IMR-90 (cell line): ENCODE measurements around the gene MORC1. TPM values are rescaled to one million over a fixed set of nuclear protein-coding genes. Genes with fewer than 3 reads are reported as not detected.

Experiments
- ATAC-seq: fragments of 200-7000 bp; cut with Tn5 transposase; 2 replicates; pipeline ENCODE4 v1.9.1; 2020; ENCODE audit warnings: low read depth, mild to moderate bottlenecking, moderate library complexity
- BruUV-seq: library from RNA; stranded (reverse); fragments of 400-500 nt; replicated peaks from 2 replicates; lab custom pipeline; 2021; lab: Mats Ljungman, UMichigan
- CTCF ChIA-PET: fragments of 300-600 bp; formaldehyde crosslinking; extraction: SDS; loops from one replicate; lab custom pipeline; 2021; ENCODE audit warnings: antibody characterized with exemption; lab: Yijun Ruan, JAX
- POLR2A ChIA-PET: fragments of 300-600 bp; sonication (Branson Sonifier 250); formaldehyde crosslinking; loops from one replicate; lab custom pipeline; 2022; ENCODE audit warnings: antibody characterized with exemption; ENCODE audit not compliant: unreplicated experiment; lab: Charles Lee
- DNase-seq: peaks from one replicate; pipeline ENCODE4 v3.0.0; 2013
- H2AFZ ChIP-seq: replicated peaks from 2 replicates; pipeline ENCODE3; 2013; ENCODE audit warnings: low read length, mild to moderate bottlenecking; ENCODE audit not compliant: poor library complexity
- H2AK5ac ChIP-seq: 2 replicates; pipeline ENCODE4 v1.6.1; 2013; ENCODE audit warnings: low read depth, low read length, inconsistent platforms
- H2AK9ac ChIP-seq: replicated peaks from 2 replicates; pipeline ENCODE3; 2013; ENCODE audit warnings: mild to moderate bottlenecking, low read depth, low read length, moderate library complexity; ENCODE audit not compliant: poor library complexity
- H2BK120ac ChIP-seq: 2 replicates; pipeline ENCODE4 v1.6.1; 2013; ENCODE audit warnings: low read depth, low read length, inconsistent platforms
- H2BK15ac ChIP-seq: 3 replicates; pipeline ENCODE4 v1.6.1; 2013; ENCODE audit warnings: low read depth, low read length, inconsistent platforms
- H2BK20ac ChIP-seq: 2 replicates; pipeline ENCODE4 v1.6.1; 2013; ENCODE audit warnings: low read depth, mild to moderate bottlenecking, inconsistent platforms, low read length, moderate library complexity
- H2BK5ac ChIP-seq: 2 replicates; pipeline ENCODE4 v1.6.1; 2013; ENCODE audit warnings: mild to moderate bottlenecking, low read depth, low read length, inconsistent platforms; ENCODE audit not compliant: poor library complexity, severe bottlenecking
- H3K14ac ChIP-seq: replicated peaks from 2 replicates; pipeline ENCODE4 v1.6.1; 2013; ENCODE audit warnings: low read depth, low read length, inconsistent platforms
- H3K18ac ChIP-seq: 2 replicates; pipeline ENCODE4 v1.6.1; 2013; ENCODE audit warnings: low read depth, low read length, control low read depth
- H3K23ac ChIP-seq: 2 replicates; pipeline ENCODE4 v1.6.1; 2013; ENCODE audit warnings: low read depth, low read length, inconsistent platforms
- H3K27ac ChIP-seq: 2 replicates; pipeline ENCODE4 v1.5.1; 2013; ENCODE audit warnings: mild to moderate bottlenecking, control low read depth, low read length; ENCODE audit not compliant: insufficient read depth
- H3K27me3 ChIP-seq: 2 replicates; pipeline ENCODE4 v1.6.1; 2013; ENCODE audit warnings: low read length; ENCODE audit not compliant: control insufficient read depth, insufficient read depth
- H3K36me3 ChIP-seq: 2 replicates; pipeline ENCODE4 v1.6.1; 2013; ENCODE audit warnings: low read length, mixed read lengths; ENCODE audit not compliant: control insufficient read depth, insufficient read depth
- H3K4ac ChIP-seq: 2 replicates; pipeline ENCODE4 v1.6.1; 2013; ENCODE audit warnings: low read depth, low read length, inconsistent platforms
- H3K4me1 ChIP-seq: 2 replicates; pipeline ENCODE4 v1.6.1; 2013; ENCODE audit warnings: low read length, mixed read lengths; ENCODE audit not compliant: control insufficient read depth, insufficient read depth
- H3K4me2 ChIP-seq: 2 replicates; pipeline ENCODE4 v1.6.1; 2013; ENCODE audit warnings: low read depth, mild to moderate bottlenecking, control low read depth, low read length, moderate library complexity
- H3K4me3 ChIP-seq: 2 replicates; pipeline ENCODE4 v1.5.1; 2013; ENCODE audit warnings: low read depth, mild to moderate bottlenecking, control low read depth, low read length, moderate library complexity; ENCODE audit not compliant: insufficient read depth
- H3K56ac ChIP-seq: 2 replicates; pipeline ENCODE4 v1.6.1; 2013; ENCODE audit warnings: low read length, inconsistent platforms; ENCODE audit not compliant: insufficient read depth; ENCODE audit errors: extremely low read depth
- H3K79me1 ChIP-seq, 2 experiments: 2 replicates each; pipeline ENCODE4 v1.6.1; 2013; ENCODE audit warnings: low read length in 2 of 2, inconsistent platforms in 1 of 2, low read depth in 1 of 2
- H3K9ac ChIP-seq: 2 replicates; pipeline ENCODE4 v1.6.1; 2013; ENCODE audit warnings: low read depth, low read length, control low read depth
- H3K9me1 ChIP-seq: 2 replicates; pipeline ENCODE4 v1.6.1; 2013; ENCODE audit warnings: low read length, inconsistent platforms; ENCODE audit not compliant: insufficient read depth
- H3K9me3 ChIP-seq: 2 replicates; pipeline ENCODE4 v1.6.1; 2013; ENCODE audit warnings: low read length; ENCODE audit not compliant: control insufficient read depth, insufficient read depth
- H4K20me1 ChIP-seq: 2 replicates; pipeline ENCODE4 v1.6.1; 2013; ENCODE audit warnings: low read length, inconsistent platforms; ENCODE audit not compliant: insufficient read depth
- H4K5ac ChIP-seq: 2 replicates; pipeline ENCODE4 v1.6.1; 2013; ENCODE audit warnings: mild to moderate bottlenecking, low read depth, low read length, control low read depth
- H4K8ac ChIP-seq, 2 experiments: 2 replicates each; pipeline ENCODE4 v1.6.1; 2013; ENCODE audit warnings: low read depth in 2 of 2, low read length in 2 of 2, control low read depth in 1 of 2, inconsistent platforms in 1 of 2
- H4K91ac ChIP-seq: 2 replicates; pipeline ENCODE4 v1.6.1; 2013; ENCODE audit warnings: low read depth, low read length, inconsistent platforms; ENCODE audit not compliant: insufficient read depth
- BHLHE40 ChIP-seq: fragments of 150-350 bp; IDR thresholded peaks from 2 replicates; pipeline ENCODE4 v1.6.1; 2016; ENCODE audit warnings: mild to moderate bottlenecking, low read depth, low read length
- CEBPB ChIP-seq: IDR thresholded peaks from 2 replicates; pipeline ENCODE4 v1.6.1; 2012; ENCODE audit warnings: low read depth, low read length, improper control_type of control experiment
- CHD1 ChIP-seq: IDR thresholded peaks from 2 replicates; pipeline ENCODE4 v1.6.1; 2012; ENCODE audit warnings: low read depth, low read length, improper control_type of control experiment
- CTCF ChIP-seq: conservative IDR thresholded peaks from 2 replicates; pipeline ENCODE4 v1.5.1; 2012; ENCODE audit warnings: mild to moderate bottlenecking, low read depth, low read length, improper control_type of control experiment
- ELK1 ChIP-seq: fragments of 150-350 bp; IDR thresholded peaks from 2 replicates; pipeline ENCODE4 v1.6.1; 2016; ENCODE audit warnings: low read depth, mild to moderate bottlenecking, low read length, moderate library complexity, borderline replicate concordance
- FOS ChIP-seq: fragments of 150-350 bp; IDR thresholded peaks from 2 replicates; pipeline ENCODE4 v1.6.1; 2016; ENCODE audit warnings: low read depth, low read length
- MAFK ChIP-seq: IDR thresholded peaks from 2 replicates; pipeline ENCODE4 v1.6.1; 2012; ENCODE audit warnings: low read depth, low read length, improper control_type of control experiment
- MAZ ChIP-seq: IDR thresholded peaks from 2 replicates; pipeline ENCODE4 v1.6.1; 2012; ENCODE audit warnings: low read depth, mild to moderate bottlenecking, low read length, improper control_type of control experiment, moderate library complexity, borderline replicate concordance
- MXI1 ChIP-seq: IDR thresholded peaks from 2 replicates; pipeline ENCODE4 v1.6.1; 2012; ENCODE audit warnings: low read depth, mild to moderate bottlenecking, low read length, moderate library complexity, borderline replicate concordance
- NFE2L2 ChIP-seq: fragments of 150-350 bp; IDR thresholded peaks from 2 replicates; pipeline ENCODE4 v1.6.1; 2016; ENCODE audit warnings: low read depth, mild to moderate bottlenecking, low read length
- POLR2A ChIP-seq: IDR thresholded peaks from 2 replicates; pipeline ENCODE4 v1.6.1; 2012; ENCODE audit warnings: mild to moderate bottlenecking, low read depth, low read length
- RAD21 ChIP-seq: IDR thresholded peaks from 2 replicates; pipeline ENCODE4 v1.6.1; 2012; ENCODE audit warnings: low read length, improper control_type of control experiment
- RCOR1 ChIP-seq: IDR thresholded peaks from 2 replicates; pipeline ENCODE4 v1.6.1; 2012; ENCODE audit warnings: mild to moderate bottlenecking, low read length, improper control_type of control experiment; ENCODE audit not compliant: insufficient replicate concordance
- RFX5 ChIP-seq: IDR thresholded peaks from 2 replicates; pipeline ENCODE4 v1.8.0; 2012; ENCODE audit warnings: low read depth, mild to moderate bottlenecking, low read length, moderate library complexity
- SMC3 ChIP-seq: fragments of 150-350 bp; IDR thresholded peaks from 2 replicates; pipeline ENCODE4 v1.6.1; 2016; ENCODE audit warnings: low read depth, mild to moderate bottlenecking, antibody characterized with exemption, low read length, moderate library complexity
- WGBS, 2 experiments: methylation state at CpG; one replicate each; pipeline versions ENCODE4 v1.1.5 to v1.1.7; 2013; ENCODE audit warnings: missing lambda C conversion rate in 2 of 2; ENCODE audit not compliant: insufficient read length in 1 of 2; ENCODE audit errors: extremely low coverage in 2 of 2; 5-methylcytosine and 5-hydroxymethylcytosine counted together
- dilution Hi-C: fragments of 300-500 bp; cut with HindIII; formaldehyde crosslinking; loops from one replicate; pipeline ENCODE4 v1.14.3; 2018; ENCODE audit warnings: low sequenced_read_pairs; ENCODE audit not compliant: unreplicated experiment
- in situ Hi-C: fragments of 300-500 bp; cut with MboI; formaldehyde crosslinking; loops from 3 replicates; pipeline ENCODE4 v1.14.3; 2019; ENCODE audit warnings: low sequenced_read_pairs, inconsistent platforms, mixed read lengths
- intact Hi-C: fragments of 100-400 bp; cut with micrococcal nuclease; formaldehyde crosslinking; loops from 2 replicates; pipeline ENCODE4 v1.10.0; 2022
- polyA plus RNA-seq, 3 experiments: library from polyadenylated mRNA; depleted of rRNA; stranded (reverse); fragments of >200 nt; gene quantifications; 2 replicates each; pipeline ENCODE4 v1.2.3, GENCODE V29; 2012; ENCODE audit warnings: low replicate concordance in 1 of 3
- total RNA-seq: library from RNA; depleted of rRNA; stranded (reverse); fragments of >200 nt; gene quantifications from 2 replicates; pipeline ENCODE4 v1.2.3, GENCODE V29; 2012
- TF ChIP-seq, protein P1 (sequence below): fragments of 150-350 bp; IDR thresholded peaks from 2 replicates; pipeline ENCODE4 v1.6.1; 2017; ENCODE audit warnings: mild to moderate bottlenecking, antibody characterized with exemption, low read length, low read depth

The MORC1 gene
- total and polyA plus RNA-seq, 2 of the 4 experiments (the other 2 are of a cell fraction): not detected

DNA sequence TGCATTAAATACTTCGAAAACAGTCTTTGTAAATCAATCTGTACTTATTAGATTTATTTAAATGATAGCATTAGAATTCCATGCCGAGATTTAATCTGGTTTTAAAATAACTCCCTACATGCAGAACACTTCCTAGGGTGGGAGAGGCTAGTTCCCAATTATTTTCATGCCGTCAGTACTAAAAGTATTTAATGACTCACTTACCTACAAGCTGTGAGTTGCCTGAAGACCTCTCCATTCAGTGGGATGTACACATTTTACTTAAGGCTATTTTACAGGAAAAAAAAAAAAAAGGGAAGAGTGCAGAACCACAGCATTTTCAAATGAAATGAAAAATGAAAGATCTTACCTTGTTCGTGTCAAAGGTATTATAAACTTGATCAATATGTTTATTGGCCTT lies 164.7 kb downstream of the MORC1 start:
- Histone ChIP-seq H4K8ac (no peak overlapping the region), H3K56ac (no peak overlapping the region), H3K27me3 (no peaks in the 10 kb centered on the region), H3K36me3 (no peaks in the 10 kb centered on the region), H4K91ac (no peak overlapping the region), H3K4me1 (no peaks in the 10 kb centered on the region), H2BK15ac (no peak overlapping the region), H3K27ac (no peak overlapping the region), H2BK5ac (no peak overlapping the region), H3K9ac (no peak overlapping the region), H3K4ac (no peak overlapping the region), H2BK120ac (no peak overlapping the region), H2AFZ (no peak overlapping the region), H4K20me1 (no peaks in the 10 kb centered on the region), H2AK5ac (no peak overlapping the region), H4K5ac (no peak overlapping the region), H3K4me3 (no peak overlapping the region), H3K14ac (no peak overlapping the region), H3K9me3 (no peaks in the 10 kb centered on the region), H2AK9ac (no peak overlapping the region), H3K18ac (no peak overlapping the region), H2BK20ac (no peak overlapping the region), H3K79me1 (no peaks in the 10 kb centered on the region), H3K4me2 (no peak overlapping the region), H3K9me1 (no peaks in the 10 kb centered on the region), H3K23ac (no peak overlapping the region)
- TF ChIP-seq RAD21 (no peak), MAZ (no peak), RFX5 (no peak), RCOR1 (no peak), BHLHE40 (no peak), SMC3 (no peak), FOS (no peak), CTCF (no peak), CEBPB (no peak), MXI1 (no peak), MAFK (no peak), NFE2L2 (no peak), ELK1 (no peak), POLR2A (no peak), CHD1 (no peak)
- TF ChIP-seq, protein P1, sequence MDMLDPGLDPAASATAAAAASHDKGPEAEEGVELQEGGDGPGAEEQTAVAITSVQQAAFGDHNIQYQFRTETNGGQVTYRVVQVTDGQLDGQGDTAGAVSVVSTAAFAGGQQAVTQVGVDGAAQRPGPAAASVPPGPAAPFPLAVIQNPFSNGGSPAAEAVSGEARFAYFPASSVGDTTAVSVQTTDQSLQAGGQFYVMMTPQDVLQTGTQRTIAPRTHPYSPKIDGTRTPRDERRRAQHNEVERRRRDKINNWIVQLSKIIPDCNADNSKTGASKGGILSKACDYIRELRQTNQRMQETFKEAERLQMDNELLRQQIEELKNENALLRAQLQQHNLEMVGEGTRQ: no peak
- no TSS peak for BruUV-seq
- ChIA-PET CTCF (no interaction called here), POLR2A (no interaction called here)
- no peak for DNase-seq
- in situ Hi-C loops (no loop called here), intact Hi-C loops (no loop called here), dilution Hi-C loops (no loop called here)
- no peak for ATAC-seq
- no CpG with 5 or more reads among the region's 4 CpGs for WGBS, 2 experiments
